Activated T-helper 2 cell treated with anti-CD3 and anti-CD28 coated beads, Interferon-gamma antibody, Interleukin-2, Interleukin-4, amounts not matched to agents 10 μg/mL and 5 μg/mL and 100 μg/mL, durations not matched to agents 14 hours and 24 hours and 36 hours (primary cell): ENCODE measurements around the gene SH2D3A. TPM values are rescaled to one million over a fixed set of nuclear protein-coding genes. Genes with fewer than 3 reads are reported as not detected.
"Not testable (repeated sequence)": the region's sequence is repeated elsewhere in the genome, so short reads cannot be mapped to it uniquely, and the experiment has no call there.

Source experiments
- DNase-seq: peaks from one replicate; pipeline ENCODE4 v3.0.0; 2021; ENCODE audit warnings: low spot score
- H3K27ac Mint-ChIP-seq: one replicate; pipeline ENCODE4 v1.8.0; 2021; ENCODE audit warnings: mixed read lengths
- H3K27me3 Mint-ChIP-seq: one replicate; pipeline ENCODE4 v1.8.0; 2021; ENCODE audit warnings: low read depth, mixed read lengths
- H3K36me3 Mint-ChIP-seq: one replicate; pipeline ENCODE4 v1.8.0; 2021; ENCODE audit warnings: low read depth, mixed read lengths
- H3K4me1 Mint-ChIP-seq: one replicate; pipeline ENCODE4 v1.8.0; 2021; ENCODE audit warnings: low read depth, mixed read lengths
- H3K4me3 Mint-ChIP-seq: one replicate; pipeline ENCODE4 v1.8.0; 2021; ENCODE audit warnings: low read depth, mild to moderate bottlenecking, moderate library complexity, mixed read lengths
- H3K9me3 Mint-ChIP-seq: one replicate; pipeline ENCODE4 v1.8.0; 2021; ENCODE audit warnings: mixed read lengths
- intact Hi-C: fragments of 100-400 bp; cut with micrococcal nuclease; formaldehyde crosslinking; loops from one replicate; pipeline ENCODE4 v1.15.1; 2023
- total RNA-seq: library from RNA; stranded (reverse); gene quantifications from 2 replicates; pipeline ENCODE4 v1.2.3, GENCODE V29; 2022

SH2D3A gene
- total RNA-seq, 1 donor from 2014 or later, result 8.7 TPM

DNA sequence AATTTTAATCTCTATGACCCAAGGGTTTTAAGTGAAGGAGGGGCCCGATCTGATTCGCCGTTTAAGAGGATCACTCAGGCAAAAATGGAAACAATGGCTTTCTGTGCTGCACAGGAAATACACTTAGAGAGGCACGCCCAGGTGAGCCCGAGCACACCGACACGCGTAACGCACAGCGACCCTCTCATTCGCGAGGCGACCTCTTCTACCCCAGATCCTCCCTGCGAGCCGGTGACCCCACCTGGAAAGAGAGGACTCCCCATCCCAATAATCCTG is 216 bp downstream of the SH2D3A start:
- no peak for DNase-seq
- peak overlapping the region; percentile 80 for H3K27ac Mint-ChIP-seq
- peaks cover 29% of the 10 kb centered on the region for H3K4me1 Mint-ChIP-seq
- no peaks in the 10 kb centered on the region for H3K9me3 Mint-ChIP-seq
- peak overlapping the region; percentile 89 for H3K4me3 Mint-ChIP-seq
- H3K36me3 Mint-ChIP-seq, result no peaks in the 10 kb centered on the region
- H3K27me3 Mint-ChIP-seq, result no peaks in the 10 kb centered on the region
- intact Hi-C loops, result loop anchor here (1.0 to 5.0 kb wide), 2 partner anchors 28 to 250 kb away; partner anchors contain the start of gene TRIP10

DNA sequence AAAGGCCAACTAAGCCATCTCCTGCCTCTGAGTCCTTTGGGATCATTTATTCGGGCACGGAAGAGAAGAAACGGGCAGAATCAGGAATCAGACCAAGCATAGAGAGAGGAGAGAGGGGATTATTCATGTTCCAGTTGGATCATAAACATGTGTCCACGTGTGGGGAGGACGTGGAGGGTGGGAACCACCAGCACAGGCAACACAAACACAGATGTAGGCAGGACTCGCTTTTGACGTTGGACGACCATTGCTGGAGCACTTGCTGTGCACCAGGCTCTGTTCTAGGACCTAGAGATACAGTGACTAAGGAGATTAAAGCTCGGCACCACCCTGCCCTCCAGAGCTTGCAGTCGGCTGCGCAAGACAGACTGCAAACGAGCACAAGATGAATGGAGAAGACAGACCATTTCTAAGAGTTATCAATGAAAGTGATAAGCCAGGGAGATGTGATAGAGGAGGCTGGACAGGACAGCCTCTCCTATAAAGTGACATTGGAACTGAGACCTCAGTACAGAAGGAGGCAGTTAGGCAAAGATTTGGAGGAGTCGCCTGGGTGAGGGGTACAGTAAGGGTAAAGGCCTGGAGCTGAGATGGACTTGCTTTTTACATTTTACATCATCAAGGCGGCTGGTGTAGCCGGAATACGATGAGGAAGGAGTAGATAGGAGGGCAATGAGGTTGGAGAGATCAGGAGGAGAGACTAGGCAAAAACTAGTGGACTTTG is 716 bp downstream of the SH2D3A start:
- intact Hi-C loops, result loop anchor here (1.0 to 5.0 kb wide), 2 partner anchors 27 to 249 kb away; partner anchors contain the start of gene TRIP10
- peaks cover 24% of the 10 kb centered on the region for H3K4me1 Mint-ChIP-seq
- H3K9me3 Mint-ChIP-seq, result no peaks in the 10 kb centered on the region
- peaks cover under 1% of the 10 kb centered on the region for H3K36me3 Mint-ChIP-seq
- no peaks in the 10 kb centered on the region for H3K27me3 Mint-ChIP-seq
- DNase-seq, result no peak
- H3K4me3 Mint-ChIP-seq, result peak overlapping the region; percentile 89
- peak overlapping the region; percentile 80 for H3K27ac Mint-ChIP-seq

DNA sequence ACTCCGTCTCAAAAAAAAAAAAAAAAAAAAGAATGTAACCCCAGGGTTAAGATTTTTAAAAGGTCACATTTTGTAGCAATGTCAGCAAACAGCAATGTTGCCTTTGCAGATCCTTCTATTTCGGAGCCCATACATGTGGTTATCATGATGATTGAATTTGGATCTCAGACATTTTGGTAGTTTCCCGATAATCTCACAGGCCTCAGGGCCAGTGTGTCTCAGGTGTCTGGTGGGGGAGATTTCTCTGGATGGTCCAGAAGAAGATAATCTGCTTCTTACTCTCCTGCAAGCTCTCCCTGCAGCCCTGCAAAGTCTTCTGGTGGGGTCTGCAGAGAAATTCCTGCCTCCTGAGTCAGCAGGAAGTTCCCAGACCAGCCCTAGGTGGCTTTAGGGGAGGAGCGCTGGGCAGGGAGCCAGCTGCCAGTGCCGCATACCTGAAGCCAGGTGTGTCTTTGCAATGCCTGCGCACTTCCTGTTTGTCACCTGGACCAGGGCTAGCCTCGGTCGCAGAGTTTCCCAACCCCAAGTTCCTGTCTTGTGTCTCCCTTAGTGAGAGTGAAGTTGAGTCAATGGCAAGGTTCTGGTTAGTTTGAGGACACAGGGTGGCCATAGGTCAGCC is 1.4 kb downstream of the SH2D3A start:
- Mint-ChIP-seq H3K27ac (peak overlapping the region; percentile 80), H3K4me1 (peaks cover 24% of the 10 kb centered on the region), H3K4me3 (peak overlapping the region; percentile 89), H3K36me3 (peaks cover 5% of the 10 kb centered on the region), H3K27me3 (no peaks in the 10 kb centered on the region), H3K9me3 (no peaks in the 10 kb centered on the region)
- intact Hi-C loops, result loop anchor here (5.0 kb wide), 1 partner anchor 249 kb away; no protein-coding TSS in a partner anchor
- no peak for DNase-seq

DNA sequence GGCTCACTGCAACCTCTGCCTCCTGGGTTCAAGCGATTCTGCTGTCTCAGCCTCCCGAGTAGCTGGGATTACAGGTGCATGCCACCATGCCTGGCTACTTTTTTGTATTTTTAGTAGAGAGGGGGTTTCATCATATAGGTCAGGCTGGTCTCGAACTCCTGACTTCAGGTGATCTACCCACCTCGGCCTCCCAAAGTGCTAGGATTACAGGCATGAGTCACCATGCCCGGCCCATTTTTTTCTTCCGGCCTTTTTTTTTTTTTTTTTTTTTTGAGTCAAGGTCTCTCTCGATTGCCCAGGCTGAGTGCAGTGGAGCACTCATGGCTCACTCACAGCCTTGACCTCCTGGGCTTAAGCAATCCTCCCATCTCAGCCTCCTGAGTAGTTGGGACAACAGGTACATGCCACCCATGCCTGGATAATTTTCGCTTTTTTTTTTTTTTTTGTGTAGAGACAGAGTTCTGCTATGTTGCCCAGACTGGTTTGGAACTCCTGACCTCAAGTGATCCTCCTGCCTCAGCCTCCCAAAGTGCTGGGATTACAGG is 4.9 kb downstream of the SH2D3A start:
- H3K9me3 Mint-ChIP-seq, H3K27me3 Mint-ChIP-seq, H3K4me3 Mint-ChIP-seq, intact Hi-C loops, DNase-seq, H3K4me1 Mint-ChIP-seq, H3K27ac Mint-ChIP-seq: not testable (repeated sequence)
- peaks cover 11% of the 10 kb centered on the region for H3K36me3 Mint-ChIP-seq

DNA sequence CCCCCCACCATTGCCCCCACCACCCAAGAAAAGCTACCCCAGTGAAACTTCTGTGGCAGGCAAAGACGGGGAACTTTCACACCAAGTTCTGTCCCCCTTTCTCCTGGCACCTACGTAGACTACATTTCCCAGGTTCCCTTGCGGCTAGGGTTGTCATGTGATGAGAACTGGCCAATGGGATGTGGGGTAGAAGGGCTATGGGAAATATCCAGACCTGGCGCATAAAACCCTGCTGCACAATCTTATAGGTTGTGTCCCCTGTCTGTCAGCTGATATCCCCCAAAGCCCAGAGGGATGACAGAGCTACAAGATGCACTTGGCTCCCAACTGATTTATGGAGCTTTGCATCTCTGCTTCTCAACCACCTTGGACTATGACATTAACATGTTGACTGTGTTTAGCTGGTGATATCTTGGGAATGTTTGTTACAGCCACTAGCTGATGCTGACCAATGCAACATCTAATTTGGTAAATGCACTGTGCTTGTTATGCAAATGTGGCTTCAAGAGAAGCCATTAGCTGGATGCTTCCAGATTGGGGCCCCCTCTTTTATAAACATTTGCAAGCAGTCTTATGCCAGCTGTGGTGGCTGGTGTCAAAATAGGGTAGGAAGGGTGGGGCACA is 6.1 kb downstream of the SH2D3A start:
- intact Hi-C loops, result no loop called here
- no peak for DNase-seq
- H3K36me3 Mint-ChIP-seq, result peaks cover 16% of the 10 kb centered on the region
- H3K27me3 Mint-ChIP-seq, result no peaks in the 10 kb centered on the region
- no peak overlapping the region for H3K4me3 Mint-ChIP-seq
- peaks cover 2% of the 10 kb centered on the region for H3K4me1 Mint-ChIP-seq
- no peak overlapping the region for H3K27ac Mint-ChIP-seq
- H3K9me3 Mint-ChIP-seq, result no peaks in the 10 kb centered on the region

DNA sequence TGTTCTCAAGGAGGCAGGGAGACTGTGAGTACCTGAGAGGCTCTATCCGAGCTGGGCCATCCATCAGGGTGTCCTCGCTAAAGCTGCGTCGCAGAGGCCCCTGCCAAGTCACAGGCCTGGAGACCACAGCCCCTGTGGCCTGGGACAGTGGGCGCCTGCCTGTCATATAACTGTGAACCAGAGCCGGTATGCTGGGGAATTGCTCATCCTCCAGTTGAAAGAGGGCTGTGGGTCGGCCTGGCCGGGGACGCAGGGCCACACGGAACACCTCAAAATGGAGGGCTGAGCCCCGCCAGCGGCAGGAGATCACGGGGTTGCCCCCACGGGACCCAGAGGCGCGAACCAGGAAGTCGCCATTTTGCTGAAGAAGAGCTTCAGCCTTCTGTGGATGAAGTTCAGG is 6.6 kb downstream of the SH2D3A start:
- H3K27me3 Mint-ChIP-seq, result no peaks in the 10 kb centered on the region
- intact Hi-C loops, result no loop called here
- no peaks in the 10 kb centered on the region for H3K4me1 Mint-ChIP-seq
- H3K9me3 Mint-ChIP-seq, result no peaks in the 10 kb centered on the region
- no peak overlapping the region for H3K4me3 Mint-ChIP-seq
- no peak overlapping the region for H3K27ac Mint-ChIP-seq
- no peak for DNase-seq
- H3K36me3 Mint-ChIP-seq, result peaks cover 16% of the 10 kb centered on the region

DNA sequence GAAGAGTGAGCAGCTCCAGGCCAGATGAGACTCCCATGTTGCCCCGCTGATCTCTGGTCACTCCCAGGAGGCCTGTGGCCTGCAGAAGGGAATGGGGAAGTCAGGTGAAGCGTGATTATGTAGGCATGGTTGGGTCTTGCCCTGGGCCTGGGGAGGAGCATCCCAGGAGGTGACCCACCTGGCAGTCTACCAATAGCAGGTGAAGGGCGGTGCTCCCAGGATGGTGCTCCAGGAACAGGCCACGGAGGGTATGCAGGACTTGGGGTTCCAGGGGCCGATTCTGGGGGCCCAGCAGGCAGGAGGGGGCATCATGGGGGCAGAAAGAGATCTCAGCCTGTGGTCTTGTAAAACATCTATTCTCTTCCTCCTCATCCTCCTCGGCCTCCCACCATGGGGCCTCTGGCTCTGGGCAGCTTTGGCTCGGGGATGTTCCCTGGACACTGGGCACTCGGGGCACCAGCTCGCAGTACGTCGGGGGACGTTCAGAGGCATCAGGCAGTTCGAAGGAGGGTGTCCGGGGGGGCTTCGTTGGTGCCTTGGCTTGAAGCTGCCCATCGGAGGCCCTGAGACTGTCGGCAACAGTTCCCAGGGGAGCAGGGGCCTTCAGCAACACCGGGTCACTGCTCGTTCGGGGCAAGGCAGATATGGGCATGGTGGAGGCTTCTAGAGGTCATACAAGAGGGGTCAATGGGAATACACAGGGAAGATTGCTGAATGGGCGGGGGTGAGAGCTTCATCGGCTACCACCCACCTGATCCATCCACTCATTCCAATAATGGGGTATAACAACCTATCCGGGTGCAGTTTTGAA is 12.4 kb downstream of the SH2D3A start:
- no peak for DNase-seq
- Mint-ChIP-seq H3K4me3 (no peak overlapping the region), H3K27me3 (no peaks in the 10 kb centered on the region), H3K27ac (no peak overlapping the region), H3K9me3 (no peaks in the 10 kb centered on the region), H3K4me1 (peaks cover 3% of the 10 kb centered on the region), H3K36me3 (peaks cover 45% of the 10 kb centered on the region)
- intact Hi-C loops, result loop anchor here (5.0 kb wide), 1 partner anchor 238 kb away; no protein-coding TSS in a partner anchor

DNA sequence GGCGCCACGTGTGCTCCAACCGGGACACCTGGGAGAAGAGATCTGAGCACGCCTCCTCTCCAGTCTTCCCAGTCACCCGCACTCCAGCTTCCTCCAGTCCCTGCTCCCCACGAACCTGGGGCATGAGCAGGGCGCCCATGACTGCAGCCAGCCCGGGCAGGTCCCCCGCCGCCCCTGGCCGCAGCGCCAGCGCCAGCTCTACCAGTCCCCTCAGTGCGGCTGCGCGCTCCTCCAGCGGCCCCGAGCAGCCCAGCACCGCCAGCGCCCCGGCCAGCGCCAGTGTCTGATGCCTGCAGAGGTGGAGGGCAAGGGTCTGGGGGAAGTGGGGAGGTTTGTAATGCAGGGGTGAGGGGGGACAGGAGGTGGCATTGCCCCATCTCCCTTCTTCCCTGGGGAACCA is 13.1 kb downstream of the SH2D3A start:
- H3K36me3 Mint-ChIP-seq, result peaks cover 46% of the 10 kb centered on the region
- no peaks in the 10 kb centered on the region for H3K27me3 Mint-ChIP-seq
- intact Hi-C loops, result loop anchor here (5.0 kb wide), 1 partner anchor 237 kb away; no protein-coding TSS in a partner anchor
- no peaks in the 10 kb centered on the region for H3K9me3 Mint-ChIP-seq
- no peak for DNase-seq
- no peak overlapping the region for H3K27ac Mint-ChIP-seq
- H3K4me3 Mint-ChIP-seq, result no peak overlapping the region
- peaks cover 3% of the 10 kb centered on the region for H3K4me1 Mint-ChIP-seq

DNA sequence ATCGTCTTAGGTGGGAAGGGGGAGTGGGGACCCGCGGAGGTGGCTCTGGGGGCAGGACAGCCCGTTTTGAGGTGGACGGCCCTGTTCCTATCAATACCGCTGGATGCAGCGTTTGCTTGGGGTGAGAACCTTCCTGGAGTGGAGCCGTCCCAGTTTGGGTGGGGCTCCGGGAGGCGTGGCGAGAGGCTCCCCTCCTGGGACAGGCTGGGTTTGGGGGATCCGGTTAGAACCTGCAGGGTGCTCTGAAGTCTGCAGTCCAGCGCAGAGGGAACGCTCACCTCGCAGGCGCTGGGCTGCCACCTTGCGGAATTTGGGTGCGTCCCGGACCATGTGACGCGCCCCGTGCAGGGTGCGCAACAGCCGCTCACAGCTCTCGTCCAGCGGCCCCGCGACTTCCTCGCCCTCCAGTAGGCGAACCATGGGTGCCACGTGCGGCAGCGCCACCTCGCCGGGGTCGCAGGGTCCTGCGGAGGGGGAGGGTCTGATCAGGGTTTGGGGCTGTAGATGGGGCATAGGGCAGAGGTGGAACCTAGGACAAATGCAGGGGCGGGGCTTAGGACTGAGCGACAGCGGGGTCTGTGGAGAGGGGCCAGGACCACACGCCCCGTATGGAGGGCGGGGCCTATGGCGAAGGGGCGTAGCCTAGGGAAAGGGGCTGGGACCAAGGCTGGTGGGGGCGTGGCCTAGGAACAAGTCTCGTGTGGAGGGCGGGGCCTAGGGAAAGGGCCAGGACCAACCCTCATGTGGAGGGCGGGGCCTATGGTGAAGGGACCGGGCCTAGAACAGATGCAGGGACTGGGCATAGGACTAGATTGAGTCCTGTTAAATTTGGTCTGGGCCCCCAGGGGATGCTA is 13.8 kb downstream of the SH2D3A start:
- Mint-ChIP-seq H3K9me3 (no peaks in the 10 kb centered on the region), H3K27ac (peak overlapping the region; percentile 92), H3K4me3 (peak overlapping the region; percentile 70), H3K4me1 (peaks cover 3% of the 10 kb centered on the region), H3K36me3 (peaks cover 51% of the 10 kb centered on the region), H3K27me3 (no peaks in the 10 kb centered on the region)
- intact Hi-C loops, result loop anchor here (1.0 to 5.0 kb wide), 3 partner anchors 15 to 236 kb away; no protein-coding TSS in a partner anchor
- DNase-seq, result peak; percentile 79

DNA sequence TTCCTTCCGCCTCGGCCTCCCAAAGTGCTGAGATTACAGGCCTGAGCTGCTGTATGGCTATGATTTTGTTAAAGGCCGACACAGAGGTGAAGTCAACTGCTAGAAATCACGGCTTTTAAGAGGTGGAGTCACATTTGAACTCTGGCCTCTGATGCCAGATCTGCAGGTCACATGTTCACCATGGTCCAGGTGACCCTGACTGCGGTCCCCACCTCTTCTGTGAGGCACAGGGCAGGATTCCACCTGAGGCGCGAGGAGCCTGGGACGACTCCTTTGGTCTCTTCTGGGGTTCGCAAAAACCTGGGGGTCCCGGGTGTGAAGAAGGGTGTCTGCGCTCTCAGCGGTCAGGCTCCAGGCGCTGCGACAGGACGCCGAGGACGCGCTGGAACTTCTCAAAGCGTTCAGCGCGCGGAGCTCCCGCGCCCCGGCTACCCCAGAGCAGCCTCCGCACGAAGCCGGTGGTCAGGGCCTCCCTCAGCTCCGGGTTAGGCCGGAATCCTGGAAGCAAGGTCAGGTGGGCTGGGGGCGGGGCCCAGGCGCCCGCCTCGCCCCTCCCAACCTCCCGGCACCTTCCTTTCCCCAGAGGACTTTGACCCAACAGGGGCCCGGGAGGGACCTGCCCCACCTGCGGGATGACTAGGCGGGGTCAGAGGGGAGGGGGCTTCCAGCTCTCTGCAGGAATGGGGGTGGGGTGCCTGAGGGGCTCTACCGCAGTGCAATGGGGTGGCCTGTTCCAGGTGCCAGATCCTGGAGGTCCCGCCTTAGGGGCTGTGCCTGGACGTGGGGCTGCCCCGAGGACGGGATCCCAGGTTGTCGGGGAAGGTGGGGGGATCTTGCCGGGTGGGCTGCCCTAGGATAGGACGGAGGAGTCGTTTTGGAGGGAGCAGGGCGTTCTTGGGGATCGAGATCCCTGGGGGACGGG is 14.7 kb downstream of the SH2D3A start:
- peak overlapping the region; percentile 70 for H3K4me3 Mint-ChIP-seq
- intact Hi-C loops, result loop anchor here (1.0 to 5.0 kb wide), 3 partner anchors 14 to 235 kb away; no protein-coding TSS in a partner anchor
- no peaks in the 10 kb centered on the region for H3K9me3 Mint-ChIP-seq
- H3K4me1 Mint-ChIP-seq, result peaks cover 3% of the 10 kb centered on the region
- H3K27me3 Mint-ChIP-seq, result no peaks in the 10 kb centered on the region
- DNase-seq, result no peak
- H3K36me3 Mint-ChIP-seq, result peaks cover 59% of the 10 kb centered on the region
- H3K27ac Mint-ChIP-seq, result peak overlapping the region; percentile 42

DNA sequence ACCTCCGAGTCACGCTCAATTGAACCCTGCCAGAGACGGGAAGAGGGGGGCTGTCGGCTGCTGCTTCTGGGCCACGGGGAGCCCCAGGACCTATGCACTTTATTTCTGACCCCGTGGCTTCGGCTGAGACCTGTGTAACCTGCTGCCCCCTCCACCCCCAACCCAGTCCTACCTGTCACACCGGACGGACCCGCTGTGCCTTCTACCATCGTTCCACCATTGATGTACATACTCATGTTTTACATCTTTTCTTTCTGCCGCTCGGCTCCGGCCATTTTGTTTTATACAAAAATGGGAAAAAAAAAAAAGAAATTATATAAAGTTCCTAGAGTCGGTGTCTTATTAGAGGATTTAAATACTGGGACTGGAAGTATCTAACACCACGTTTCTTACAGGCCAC is 16.0 kb downstream of the SH2D3A start:
- no peak for DNase-seq
- intact Hi-C loops, result loop anchor here (5.0 kb wide), 1 partner anchor 234 kb away; no protein-coding TSS in a partner anchor
- Mint-ChIP-seq H3K4me3 (no peak overlapping the region), H3K27ac (no peak overlapping the region), H3K9me3 (no peaks in the 10 kb centered on the region), H3K4me1 (peaks cover 3% of the 10 kb centered on the region), H3K36me3 (peaks cover 65% of the 10 kb centered on the region), H3K27me3 (no peaks in the 10 kb centered on the region)
